Measurements from ENCODE around the gene AGPAT3.

The AGPAT3 gene

DNA sequence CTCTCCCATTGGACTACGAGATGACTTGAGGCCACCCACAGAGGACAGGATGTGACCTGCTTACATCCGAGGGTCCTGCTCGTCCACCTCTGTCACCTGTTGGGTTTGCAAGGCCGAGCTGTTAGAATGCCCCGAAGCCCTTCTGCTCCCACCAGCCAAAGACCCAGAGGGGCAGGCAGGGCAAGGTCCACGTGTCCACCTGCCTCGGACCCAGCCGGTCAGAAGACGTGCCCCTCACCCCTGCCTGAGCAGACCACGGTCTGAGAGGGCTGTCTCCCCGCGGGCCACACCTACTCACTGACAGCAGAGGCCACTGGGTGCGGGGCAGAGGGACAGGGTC, 116.8 kb downstream of the AGPAT3 start:
- no peak for DNase-seq

DNA sequence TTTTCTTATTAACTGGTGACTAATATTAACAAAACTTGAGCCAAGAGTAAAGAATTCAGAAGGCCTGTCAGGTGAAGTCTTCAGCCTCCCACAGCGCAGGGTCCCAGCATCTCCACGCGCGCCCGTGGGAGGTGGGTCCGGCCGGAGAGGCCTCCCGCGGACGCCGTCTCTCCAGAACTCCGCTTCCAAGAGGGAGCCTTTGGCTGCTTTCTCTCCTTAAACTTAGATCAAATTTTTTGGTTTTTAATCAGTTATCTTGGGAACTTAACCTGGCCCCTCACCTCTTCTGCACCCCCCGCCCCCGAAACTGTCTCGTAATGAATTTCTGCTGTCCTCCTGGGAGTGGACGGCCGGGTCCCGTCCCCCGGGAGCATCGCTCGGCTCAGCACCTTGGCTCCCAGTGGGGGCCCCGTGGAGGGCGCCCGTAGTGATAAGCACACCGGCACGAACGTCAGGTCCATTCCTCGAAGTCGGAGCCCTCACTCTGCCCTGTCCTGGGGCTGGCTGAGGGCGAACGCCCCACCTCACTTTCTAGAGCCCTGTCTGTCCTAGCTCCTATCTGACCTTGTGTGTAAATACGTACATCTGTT, 117.6 kb downstream of the AGPAT3 start:
- no peak for DNase-seq

DNA sequence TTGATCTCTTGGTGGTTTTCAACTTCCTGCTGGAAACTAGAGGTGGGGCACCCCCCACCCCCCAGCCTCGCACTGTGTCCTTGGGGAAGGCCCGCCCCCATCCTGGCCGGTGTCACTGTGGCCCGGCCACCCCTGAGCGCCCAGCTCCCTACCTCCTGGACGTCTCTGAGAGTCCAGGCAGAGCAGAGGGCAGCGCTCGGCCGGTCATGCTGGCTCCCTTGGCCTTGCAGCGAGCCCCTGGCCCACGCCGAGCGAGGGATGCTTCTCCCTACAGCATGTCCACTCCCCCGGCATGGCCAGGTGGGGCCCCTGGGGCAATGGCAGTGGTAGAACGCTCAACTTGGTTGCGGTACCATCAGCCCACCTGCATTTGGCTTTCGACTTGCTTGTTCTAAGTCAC, 118.4 kb downstream of the AGPAT3 start:
- DNase-seq = no peak

DNA sequence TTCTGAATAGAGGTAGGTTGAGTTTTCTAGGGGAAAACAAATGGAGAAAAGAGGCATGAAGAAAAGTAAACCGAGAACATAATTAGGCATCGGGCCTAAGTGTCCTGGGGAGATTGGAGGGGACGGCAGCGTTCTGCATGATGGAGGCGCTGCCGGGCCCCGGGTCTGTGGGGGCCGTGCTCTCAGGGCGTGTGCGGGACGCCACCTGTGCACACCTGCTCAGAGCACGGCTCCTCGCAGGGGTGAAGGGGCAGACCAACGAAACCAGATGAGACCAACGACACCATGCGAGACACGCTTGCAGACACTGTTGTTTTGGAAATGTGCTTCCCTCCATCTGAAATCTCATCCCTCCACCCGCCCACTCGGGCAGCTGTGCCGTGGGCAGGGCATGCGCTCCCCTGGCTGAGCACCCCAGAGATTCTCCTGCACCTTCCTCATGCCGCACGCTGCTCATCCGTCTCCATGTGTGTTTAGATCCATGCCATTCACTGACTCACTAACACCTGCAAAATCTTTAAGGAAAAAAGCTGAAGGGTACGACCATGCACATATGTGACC, 118.9 kb downstream of the AGPAT3 start:
- DNase-seq = no peak

DNA sequence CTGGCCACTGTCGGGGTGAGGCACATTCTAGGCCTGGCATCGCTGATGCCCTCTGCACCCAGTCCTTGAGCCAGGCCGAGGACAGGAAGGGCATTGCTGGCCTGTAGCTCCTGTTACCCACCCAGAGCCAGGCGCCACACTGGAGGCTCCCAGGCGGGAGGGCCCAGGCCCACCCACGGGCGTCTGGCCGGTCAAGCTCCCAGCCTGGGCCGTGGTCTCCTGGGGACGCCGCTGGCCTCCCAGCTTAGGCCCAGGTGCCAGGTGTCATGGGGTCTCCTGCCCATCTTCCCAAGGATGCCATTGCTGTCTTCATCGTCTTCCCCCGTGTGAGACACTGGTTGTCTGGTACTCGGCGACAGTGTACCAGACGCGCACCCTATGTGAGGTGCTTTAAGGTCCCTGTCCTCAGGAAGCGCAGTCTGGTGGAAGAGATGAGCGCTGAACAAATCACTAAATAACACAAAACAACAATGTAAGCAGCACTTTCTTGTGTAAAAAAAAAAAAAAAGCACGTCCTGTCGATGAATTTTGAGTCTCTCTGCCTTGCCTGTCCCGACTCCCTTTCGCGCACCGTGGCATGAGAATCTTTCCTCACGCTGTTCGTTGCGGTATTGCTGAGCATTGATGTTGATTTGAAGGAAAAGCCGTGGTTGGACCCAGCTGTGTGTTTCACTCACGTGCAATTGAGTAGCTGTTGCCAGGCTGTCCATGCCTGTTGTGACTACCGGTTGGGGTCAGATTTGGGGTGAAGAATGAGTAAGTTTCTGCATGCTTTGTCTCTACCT, 120.1 kb downstream of the AGPAT3 start:
- no peak for DNase-seq

DNA sequence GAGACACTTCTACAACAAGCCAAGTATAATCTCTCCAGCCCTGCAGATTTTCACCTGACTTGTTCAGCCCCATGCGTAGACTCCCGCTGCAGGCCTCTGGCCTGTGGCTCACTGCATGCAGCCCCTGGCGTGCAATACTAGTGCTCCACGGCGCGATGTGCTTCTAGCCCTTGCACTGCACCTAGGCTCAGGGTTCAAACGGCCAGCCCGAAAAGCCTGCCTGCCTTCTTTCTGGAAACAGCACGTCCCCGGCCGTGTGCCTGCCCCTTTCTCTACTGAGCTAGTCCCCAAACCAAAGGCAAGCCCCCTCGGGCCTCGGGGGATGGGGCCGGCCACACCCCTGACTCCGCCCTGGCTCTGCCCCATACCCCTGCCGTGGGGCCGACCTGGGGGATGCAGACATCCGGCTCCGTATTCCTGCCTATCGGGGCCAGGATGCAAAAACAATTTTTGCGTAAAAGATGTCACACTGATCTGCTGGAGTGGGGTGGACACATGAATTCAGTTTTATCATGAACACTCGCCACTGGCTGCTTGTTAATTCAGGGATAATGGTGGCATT, 120.7 kb downstream of the AGPAT3 start:
- no peak for DNase-seq

DNA sequence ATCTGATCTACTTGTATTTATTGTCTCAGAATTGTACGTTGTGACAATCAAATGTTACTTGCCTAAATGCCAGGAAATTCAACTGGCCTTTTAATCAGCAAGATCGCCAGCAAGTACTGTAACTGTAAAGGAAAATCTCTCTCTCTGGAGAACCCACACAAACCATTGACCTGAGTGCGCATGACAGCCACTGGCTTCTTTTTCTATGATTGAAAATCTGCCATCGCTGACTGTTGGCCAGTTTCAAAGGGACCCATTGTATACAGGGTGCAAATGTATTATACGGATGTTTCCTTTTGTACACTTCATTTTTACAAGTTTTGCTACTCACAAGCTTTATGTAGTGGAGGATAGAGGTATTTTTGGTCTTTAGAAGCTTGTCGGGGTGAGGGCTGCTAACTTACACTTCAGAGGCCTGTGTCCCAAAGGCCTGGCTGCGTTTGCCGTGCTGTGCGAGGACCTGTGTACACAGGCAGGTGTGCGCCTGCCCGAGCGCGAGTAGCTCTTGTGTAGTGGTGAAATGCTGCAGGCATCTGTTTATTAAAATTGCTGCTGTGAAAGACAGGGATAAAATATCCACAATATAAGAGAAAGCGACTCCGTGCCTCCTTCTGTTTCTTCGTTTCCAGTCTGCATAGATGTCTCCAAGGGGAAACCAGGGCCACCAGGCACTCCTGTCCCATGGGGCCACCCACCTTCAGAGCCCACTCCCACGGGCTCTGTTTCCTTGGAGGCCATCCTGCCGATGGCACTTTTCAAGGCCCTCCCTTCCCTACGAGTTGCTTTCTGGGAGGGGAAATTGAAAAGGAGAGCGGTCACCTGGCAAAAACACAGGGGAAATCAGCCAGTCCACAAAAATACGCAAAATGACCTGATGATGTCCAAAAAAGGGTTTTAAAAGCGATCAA, 121.8 kb downstream of the AGPAT3 start:
- DNase-seq = no peak

DNA sequence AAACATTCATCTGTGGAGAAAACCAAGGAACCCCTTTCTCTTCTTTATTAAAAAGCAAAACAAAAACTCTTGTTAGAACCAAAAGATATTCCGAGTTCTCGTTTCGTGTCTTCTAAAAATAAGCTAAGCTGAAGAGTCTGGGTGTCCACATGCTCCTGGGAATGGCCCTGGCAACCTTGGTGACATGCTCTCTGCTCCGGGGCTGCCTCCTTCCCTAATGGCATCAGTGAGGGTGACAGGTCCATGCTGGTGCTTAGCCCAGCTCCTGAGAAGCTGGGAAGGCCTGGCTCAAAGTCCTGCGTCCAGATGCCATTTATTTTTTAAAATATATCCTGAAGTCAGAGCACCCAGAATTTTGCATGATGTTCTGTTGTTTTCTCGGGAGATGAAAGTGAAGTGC, 122.5 kb downstream of the AGPAT3 start:
- no peak for DNase-seq

DNA sequence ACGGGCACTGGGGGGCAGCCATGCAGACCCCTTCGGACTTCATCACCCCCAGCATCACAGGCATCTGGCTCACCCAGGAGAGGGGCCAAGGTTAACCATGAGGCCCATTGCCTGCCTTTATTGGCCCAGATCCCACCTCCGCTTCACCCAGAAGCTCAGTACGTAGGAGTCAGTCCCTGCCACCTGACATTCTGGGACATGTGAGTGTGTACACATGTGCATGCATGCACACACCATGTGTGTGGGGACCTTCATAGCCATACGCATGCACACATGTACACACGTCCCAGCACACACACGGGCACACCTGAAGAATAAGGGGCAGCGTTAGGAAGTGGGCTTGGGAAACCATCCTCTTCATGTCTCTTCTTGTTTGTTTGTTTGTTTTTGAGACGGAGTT, 123.0 kb downstream of the AGPAT3 start:
- DNase-seq = no peak

DNA sequence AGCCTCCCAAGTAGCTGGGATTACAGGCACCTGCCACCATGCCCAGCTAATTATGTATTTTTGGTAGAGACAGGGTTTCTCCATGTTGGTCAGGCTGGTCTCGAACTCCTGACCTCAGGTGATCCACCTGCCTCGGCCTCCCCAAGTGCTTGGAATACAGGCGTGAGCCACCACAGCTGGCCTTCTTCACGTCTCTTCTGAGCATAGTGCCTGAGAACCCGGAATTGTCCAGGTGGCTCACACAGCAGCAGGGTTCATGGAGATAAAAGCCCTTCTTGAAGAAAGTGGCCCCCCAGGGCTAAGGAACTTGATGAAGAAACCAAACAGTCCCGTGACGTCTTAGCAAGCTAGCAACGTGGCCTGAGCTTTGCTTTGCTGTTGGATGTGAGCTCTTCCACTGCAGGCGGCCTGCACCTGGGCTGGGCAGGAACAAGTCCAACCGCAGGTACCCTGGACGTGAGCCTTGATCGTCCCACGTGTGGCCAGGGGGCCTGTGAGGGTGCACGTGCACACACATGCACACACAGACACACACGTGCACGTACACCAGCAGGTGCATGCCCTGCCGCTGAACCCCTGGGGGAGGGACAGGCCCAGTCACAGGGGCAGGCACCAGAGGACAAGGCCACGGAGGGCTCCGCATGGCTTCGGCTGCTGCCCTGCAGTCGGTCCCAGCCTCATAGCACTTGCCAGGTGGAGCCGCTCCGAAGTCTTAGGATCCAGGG, 123.6 kb downstream of the AGPAT3 start:
- no peak for DNase-seq

DNA sequence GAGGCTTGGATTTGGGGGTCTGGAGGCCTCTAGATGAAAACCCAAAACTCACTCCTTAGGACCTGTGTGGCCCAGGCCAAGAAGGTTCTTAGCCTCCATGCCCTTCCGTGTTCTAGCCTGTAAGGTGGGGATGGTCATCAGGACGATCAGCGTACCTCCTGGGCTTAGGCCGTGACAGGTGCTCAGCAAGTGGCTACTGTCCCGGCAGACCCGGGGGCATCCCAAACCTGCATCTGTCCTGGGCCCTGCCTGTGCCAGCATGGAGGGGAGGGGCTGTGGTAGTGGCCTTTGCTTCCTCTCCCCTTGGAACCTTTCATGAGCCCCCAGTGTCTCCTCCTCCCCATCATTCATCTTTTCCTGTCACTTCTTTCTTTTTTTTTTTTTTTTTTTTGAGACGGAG, 124.4 kb downstream of the AGPAT3 start:
- DNase-seq = no peak

DNA sequence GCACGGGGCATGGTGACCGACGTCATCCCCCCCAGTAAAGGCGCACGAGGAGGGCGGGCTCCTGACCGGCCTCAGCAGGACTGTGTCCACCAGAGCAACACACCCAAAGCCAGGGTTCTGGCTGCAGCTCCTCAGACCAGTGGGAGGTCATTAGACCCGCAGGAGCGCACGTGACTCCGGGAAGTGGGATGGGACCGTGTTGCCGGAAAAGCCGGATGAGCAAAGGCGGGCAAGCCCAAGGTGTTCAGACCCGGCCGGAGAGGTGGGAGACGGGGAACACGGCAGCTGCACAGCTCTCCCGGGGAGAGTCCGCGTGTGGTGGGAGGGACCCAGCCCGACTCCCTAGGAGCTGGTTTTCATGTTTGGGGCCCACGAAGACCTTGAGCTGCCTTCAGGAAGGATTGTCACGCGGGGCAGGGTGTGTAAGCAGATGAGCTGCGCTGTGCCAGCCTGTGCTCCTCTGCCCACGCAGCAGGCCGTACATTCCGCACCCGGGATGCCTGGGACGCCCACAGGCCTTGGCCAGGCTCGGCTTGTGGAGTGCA, 126.5 kb downstream of the AGPAT3 start:
- no peak for DNase-seq

DNA sequence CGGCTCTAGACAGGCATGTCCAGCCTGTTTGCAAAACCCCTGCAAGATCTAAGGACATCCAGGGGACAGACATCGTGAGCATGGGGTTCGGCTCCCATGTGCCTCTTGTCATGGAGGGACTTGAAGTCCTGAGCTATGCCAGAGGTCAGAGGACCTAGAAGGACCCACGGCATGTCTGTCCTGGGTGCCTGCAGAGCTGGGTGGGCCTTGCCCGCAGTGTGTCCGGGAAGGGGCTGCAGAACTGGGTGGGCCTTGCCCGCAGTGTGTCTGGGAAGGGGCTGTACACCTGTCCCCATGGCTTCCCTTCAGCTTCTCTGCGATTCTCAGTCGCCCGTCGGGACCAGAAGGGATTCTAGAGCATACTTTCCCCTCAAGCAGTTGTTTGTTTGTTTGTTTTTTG, 127.1 kb downstream of the AGPAT3 start:
- no peak for DNase-seq

DNA sequence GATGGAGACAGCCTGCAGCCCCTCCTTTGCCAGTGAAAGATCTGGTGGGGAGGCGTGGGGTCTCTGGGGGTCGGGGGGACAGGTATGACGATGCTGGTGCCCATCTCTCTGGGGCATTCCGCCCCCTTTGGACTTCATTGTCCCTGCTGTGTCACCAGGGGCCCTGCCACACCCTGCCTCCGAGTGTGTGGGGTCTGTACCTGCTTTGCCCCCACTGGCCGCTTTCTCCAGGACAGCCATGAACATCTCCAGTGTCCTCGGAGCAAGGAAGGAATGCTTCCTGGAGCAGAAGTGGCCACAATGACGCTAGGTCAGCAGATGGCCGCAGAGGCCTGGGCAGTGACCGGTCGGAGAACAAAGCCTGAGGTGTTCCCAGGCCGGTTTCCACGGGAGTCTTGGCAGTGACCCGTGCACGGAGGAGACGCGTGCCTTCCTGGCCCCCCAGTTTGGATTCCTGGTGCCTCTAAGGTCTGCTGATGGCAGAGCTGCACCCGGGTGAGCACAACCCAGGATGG, 128.5 kb downstream of the AGPAT3 start:
- no peak for DNase-seq

DNA sequence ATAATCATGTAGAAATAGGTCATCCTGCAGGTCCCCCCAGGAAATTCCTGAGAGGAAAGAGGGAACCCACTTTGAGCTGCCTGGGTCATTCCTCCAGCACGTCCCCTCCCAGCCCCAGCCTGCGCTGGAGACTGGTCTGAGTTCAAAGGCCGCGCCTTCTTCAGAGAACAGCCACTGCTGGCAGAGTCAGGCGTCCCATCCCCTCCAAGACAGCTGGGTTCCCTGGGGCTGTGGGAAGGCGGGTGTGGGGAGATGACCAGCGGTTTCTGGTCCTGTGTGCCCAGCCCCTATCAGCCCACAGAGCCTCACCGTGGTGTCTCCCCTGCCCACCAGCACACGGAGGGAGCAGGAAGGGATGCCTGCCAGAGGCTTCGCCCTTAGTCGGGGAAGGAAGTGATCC, 129.1 kb downstream of the AGPAT3 start:
- no peak for DNase-seq

DNA sequence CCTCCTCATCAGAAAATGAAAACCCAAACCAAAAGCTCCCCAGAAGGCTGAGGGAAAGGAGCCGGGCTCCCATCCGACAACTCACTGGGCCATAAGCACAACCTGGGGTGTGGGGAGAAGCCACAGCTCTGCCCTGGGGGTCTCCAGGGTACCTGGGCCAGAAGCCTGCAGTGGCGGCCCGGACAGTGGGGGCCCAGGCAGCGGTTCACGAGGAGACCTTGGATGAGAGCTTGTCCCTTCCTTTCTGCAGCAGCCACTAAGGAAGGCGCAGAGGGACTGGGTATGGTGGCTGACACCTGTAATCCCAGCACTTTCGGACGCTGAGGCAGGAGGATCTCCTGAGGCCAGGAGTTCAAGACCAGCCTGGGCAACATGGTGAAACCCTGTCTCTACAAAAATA, 129.6 kb downstream of the AGPAT3 start:
- DNase-seq = no peak

DNA sequence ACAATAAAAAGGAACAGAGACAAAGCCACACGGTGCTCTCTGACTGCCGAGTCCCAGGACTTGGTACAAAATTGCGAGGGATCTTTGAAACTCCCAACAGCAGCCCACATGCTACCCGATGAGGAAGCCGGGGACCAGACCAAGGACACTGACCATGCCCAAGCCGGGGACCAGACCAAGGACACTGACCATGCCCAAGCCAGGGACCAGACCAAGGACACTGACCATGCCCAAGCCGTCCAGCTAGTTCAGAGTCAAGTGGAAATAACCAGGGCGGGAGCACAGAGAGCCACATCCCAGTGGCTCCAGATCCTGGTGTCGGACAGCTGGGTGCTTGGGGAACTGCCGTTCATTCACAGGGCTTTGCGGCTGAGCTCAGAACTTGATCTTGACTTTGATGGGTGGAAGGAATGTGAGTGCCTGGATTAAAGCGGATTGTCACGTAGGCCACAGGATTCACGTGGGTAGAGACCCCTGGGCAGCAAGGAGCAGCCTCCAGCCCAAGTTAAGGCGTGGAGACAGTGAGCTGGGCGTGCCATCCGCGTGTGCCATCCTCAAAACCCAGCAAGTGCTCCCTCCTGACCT, 130.6 kb downstream of the AGPAT3 start:
- DNase-seq = no peak

DNA sequence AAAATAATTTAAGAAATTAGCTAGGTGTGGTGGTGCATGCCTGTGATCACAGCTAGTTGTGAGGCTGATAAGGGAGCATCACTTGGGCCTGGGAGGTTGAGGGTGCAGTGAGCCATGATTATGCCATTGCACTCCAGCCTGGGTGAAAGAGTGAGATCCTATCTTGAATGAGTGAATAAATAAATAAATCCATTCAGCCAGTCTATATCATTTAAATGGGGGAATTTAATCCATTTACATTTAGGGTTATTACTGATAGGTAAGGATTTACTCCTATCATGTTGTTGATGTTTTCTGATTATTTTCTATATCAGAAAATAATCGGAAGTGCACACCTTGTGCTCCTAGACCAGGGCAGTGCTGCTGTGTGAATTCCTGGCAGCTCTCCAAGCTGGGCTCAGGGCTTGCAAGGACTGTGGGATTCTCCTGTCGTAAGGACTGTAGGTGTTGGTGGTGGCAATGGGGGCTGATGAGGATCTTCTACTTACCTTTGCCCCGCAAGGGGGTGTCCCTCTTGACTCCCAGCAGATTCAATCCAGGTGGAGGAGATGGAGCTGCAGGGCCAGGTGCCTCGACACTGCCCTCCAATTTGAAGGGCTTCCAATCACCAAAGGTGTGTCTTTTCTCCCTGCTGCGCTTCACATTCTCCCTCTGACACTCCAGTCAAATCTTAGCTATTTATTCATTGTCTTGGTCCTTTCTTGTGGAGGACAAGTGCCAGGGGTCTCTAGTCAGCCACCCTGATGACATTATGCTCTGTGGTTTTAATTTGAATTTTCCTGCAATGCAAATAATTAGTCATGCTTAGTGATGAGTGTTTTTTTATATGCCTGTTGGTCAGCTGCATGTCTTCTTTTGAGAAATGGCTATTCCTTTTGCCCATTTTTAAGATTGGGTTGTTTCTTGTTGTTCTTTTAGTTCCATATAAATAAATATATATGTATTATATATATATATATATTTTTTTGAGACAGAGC, 133.0 kb downstream of the AGPAT3 start:
- no peak for DNase-seq

DNA sequence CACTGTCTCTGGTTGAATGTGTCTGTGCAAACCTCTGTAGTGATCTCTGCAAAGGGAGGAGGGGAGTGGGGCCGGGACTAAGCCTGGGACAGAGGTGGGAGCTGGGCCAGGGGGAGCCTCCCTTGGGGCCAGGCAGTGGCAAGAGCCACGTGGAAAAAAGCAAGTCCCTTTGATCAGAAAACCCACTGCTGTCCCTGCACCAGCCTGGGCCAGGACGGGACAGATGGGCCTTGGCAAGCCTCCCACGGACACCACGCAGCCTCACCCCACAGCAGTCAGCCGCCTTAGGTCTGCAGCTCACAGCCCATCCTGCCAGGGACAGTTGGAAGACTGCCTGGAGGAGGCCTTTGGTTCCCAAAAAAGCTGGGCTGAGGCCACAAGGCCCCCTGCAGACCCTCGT, 135.3 kb downstream of the AGPAT3 start:
- no peak for DNase-seq

DNA sequence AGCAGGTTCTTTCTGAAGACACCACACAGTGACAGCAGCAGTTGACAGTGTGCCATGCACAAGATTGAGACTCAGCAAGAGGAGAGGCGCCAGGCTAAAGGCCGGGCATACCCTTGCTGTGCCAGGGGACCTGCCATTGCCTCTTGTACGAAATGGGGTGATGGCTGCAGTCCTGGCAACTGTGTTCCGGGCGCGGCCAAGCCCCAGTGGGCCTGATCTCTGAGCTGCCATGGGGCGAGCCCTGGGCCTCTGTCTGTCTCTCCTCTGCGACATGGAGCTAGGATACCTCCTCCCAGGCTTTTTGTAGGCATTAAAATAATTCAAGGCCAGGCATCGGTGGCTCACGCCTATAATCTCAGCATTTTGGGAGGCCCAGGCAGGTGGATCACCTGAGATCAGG, 137.5 kb downstream of the AGPAT3 start:
- no peak for DNase-seq

Measured in femur (tissue), 1 donor.